ES-I3 (cell line): ENCODE results near the gene BIN1.

Experiments used
- H3K36me3 ChIP-seq: 2 replicates; pipeline ENCODE4 v1.6.1; 2013; ENCODE audit warnings: mild to moderate bottlenecking, low read length, control low read depth, moderate library complexity; ENCODE audit not compliant: insufficient read depth
- H3K4me1 ChIP-seq: 2 replicates; pipeline ENCODE4 v1.6.1; 2013; ENCODE audit warnings: mild to moderate bottlenecking, control low read depth, low read length; ENCODE audit not compliant: insufficient read depth
- H3K9ac ChIP-seq: 2 replicates; pipeline ENCODE4 v1.6.1; 2013; ENCODE audit warnings: low read depth, mild to moderate bottlenecking, low read length, moderate library complexity
- H3K9me3 ChIP-seq: 2 replicates; pipeline ENCODE4 v1.6.1; 2013; ENCODE audit warnings: mild to moderate bottlenecking, low read length, moderate library complexity; ENCODE audit not compliant: control insufficient read depth, insufficient read depth

The BIN1 gene

GRCh38 chr2:127052771-127053691 lies 53.9 kb downstream of the BIN1 start:
- Histone ChIP-seq H3K4me1 (no peaks in the 10 kb centered on the region; the same call in 1 of the 2 replicates), H3K9ac (no peak overlapping the region), H3K36me3 (no peaks in the 10 kb centered on the region), H3K9me3 (no peaks in the 10 kb centered on the region)

GRCh38 chr2:127052057-127052770 lies 54.7 kb downstream of the BIN1 start:
- Histone ChIP-seq H3K9me3 (no peaks in the 10 kb centered on the region), H3K9ac (no peak overlapping the region), H3K4me1 (no peaks in the 10 kb centered on the region; the same call in 1 of the 2 replicates), H3K36me3 (no peaks in the 10 kb centered on the region)

- no peaks in the 10 kb centered on the region; the same call in 1 of the 2 replicates for H3K4me1 ChIP-seq
- H3K9me3 ChIP-seq, result no peaks in the 10 kb centered on the region
- H3K9ac ChIP-seq, result no peak overlapping the region
- no peaks in the 10 kb centered on the region for H3K36me3 ChIP-seq
Observed at GRCh38 chr2:127051116-127052056, 55.6 kb downstream of the BIN1 start.

GRCh38 chr2:127050803-127051115 lies 56.2 kb downstream of the BIN1 start:
- Histone ChIP-seq H3K36me3 (no peaks in the 10 kb centered on the region), H3K9me3 (no peaks in the 10 kb centered on the region), H3K4me1 (no peaks in the 10 kb centered on the region; the same call in 1 of the 2 replicates), H3K9ac (no peak overlapping the region)

- H3K9ac ChIP-seq, result no peak overlapping the region
- H3K9me3 ChIP-seq, result no peaks in the 10 kb centered on the region
- H3K4me1 ChIP-seq, result no peaks in the 10 kb centered on the region; the same call in 1 of the 2 replicates
- no peaks in the 10 kb centered on the region for H3K36me3 ChIP-seq
Observed at GRCh38 chr2:127049927-127050802, 56.8 kb downstream of the BIN1 start.

- Histone ChIP-seq H3K9ac (no peak overlapping the region), H3K36me3 (no peaks in the 10 kb centered on the region), H3K4me1 (no peaks in the 10 kb centered on the region; the same call in 1 of the 2 replicates), H3K9me3 (no peaks in the 10 kb centered on the region)
Observed at GRCh38 chr2:127048969-127049897, 57.7 kb downstream of the BIN1 start.

GRCh38 chr2:127048618-127048935 lies 58.4 kb downstream of the BIN1 start:
- no peak overlapping the region for H3K9ac ChIP-seq
- H3K36me3 ChIP-seq, result no peaks in the 10 kb centered on the region
- no peaks in the 10 kb centered on the region; the same call in 1 of the 2 replicates for H3K4me1 ChIP-seq
- H3K9me3 ChIP-seq, result no peaks in the 10 kb centered on the region

GRCh38 chr2:127047716-127048617 lies 59.0 kb downstream of the BIN1 start:
- no peaks in the 10 kb centered on the region for H3K9me3 ChIP-seq
- H3K36me3 ChIP-seq, result no peaks in the 10 kb centered on the region
- no peak overlapping the region for H3K9ac ChIP-seq
- no peaks in the 10 kb centered on the region; the same call in 1 of the 2 replicates for H3K4me1 ChIP-seq

- Histone ChIP-seq H3K9ac (no peak overlapping the region), H3K9me3 (no peaks in the 10 kb centered on the region), H3K4me1 (no peaks in the 10 kb centered on the region; the same call in 1 of the 2 replicates), H3K36me3 (no peaks in the 10 kb centered on the region)
Observed at GRCh38 chr2:127047054-127047453, 59.9 kb downstream of the BIN1 start.

- H3K9ac ChIP-seq, result no peak overlapping the region
- no peaks in the 10 kb centered on the region for H3K9me3 ChIP-seq
- H3K36me3 ChIP-seq, result no peaks in the 10 kb centered on the region
Observed at GRCh38 chr2:127046579-127046978, 60.4 kb downstream of the BIN1 start.

GRCh38 chr2:127045792-127046501 lies 61.0 kb downstream of the BIN1 start:
- Histone ChIP-seq H3K9me3 (no peaks in the 10 kb centered on the region), H3K9ac (no peak overlapping the region), H3K36me3 (no peaks in the 10 kb centered on the region), H3K4me1 (no peaks in the 10 kb centered on the region; the same call in 1 of the 2 replicates)

More at GRCh38 chr2:127046579-127046978, 60.4 kb downstream of the BIN1 start:
- no peaks in the 10 kb centered on the region; the same call in 1 of the 2 replicates for H3K4me1 ChIP-seq
